HCT116 (cell line): ENCODE measurements around the gene IGFALS.

ENCODE experiments used
- EZH2 ChIP-seq: fragments of 200-600 bp; sonication (generic); IDR thresholded peaks from 2 replicates; pipeline ENCODE4 v1.6.1; 2017; ENCODE audit warnings: antibody characterized with exemption, mixed run types
- EZH2phosphoT487 ChIP-seq: fragments of 200-600 bp; IDR thresholded peaks from 2 replicates; pipeline ENCODE4 v1.6.1; 2018; ENCODE audit warnings: antibody characterized with exemption, borderline replicate concordance
- TF ChIP-seq, protein P1 (sequence below), 3 experiments: fragments of 200-600 bp in 1 of 3; sonication (generic) in 1 of 3; IDR thresholded peaks in 2 of 3; conservative IDR thresholded peaks in 1 of 3; 2 replicates each; pipeline ENCODE4 v1.5.1; 2012 to 2017; ENCODE audit warnings: low read depth in 2 of 3, low read length in 2 of 3, antibody characterized with exemption in 1 of 3, borderline replicate concordance in 1 of 3, control low read depth in 1 of 3, mild to moderate bottlenecking in 1 of 3, mixed read lengths in 1 of 3, mixed run types in 1 of 3, moderate library complexity in 1 of 3; ENCODE audit not compliant: insufficient read depth in 1 of 3

DNA sequence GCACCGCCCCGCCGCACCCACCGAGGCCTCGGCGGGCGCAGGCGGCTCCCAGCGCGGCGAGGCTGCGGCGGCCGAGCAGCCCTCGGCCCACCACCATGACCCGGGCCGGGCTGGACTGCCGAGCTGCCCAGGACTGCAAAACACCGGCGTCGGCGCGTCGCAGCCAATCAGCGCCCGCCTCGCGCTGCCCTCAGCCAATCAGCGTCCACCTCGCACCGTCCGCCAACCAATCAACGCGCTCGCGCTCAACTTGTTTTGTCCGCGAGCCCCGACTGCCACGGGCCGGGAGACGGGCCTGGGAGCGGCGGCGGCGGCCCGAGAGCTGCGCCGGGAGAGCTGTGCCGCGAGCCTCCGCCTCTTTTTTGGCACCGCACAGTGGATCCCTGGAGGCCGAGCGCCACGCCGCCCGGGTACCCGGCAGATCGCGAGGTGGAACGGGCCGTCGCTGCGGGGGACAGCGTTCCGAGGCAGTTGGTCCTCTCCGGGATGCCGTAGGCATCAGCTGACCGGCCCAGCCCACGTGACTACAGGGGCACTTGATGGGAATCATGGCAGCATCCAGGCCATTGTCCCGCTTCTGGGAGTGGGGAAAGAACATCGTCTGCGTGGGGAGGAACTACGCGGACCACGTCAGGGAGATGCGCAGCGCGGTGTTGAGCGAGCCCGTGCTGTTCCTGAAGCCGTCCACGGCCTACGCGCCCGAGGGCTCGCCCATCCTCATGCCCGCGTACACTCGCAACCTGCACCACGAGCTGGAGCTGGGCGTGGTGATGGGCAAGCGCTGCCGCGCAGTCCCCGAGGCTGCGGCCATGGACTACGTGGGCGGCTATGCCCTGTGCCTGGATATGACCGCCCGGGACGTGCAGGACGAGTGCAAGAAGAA, 33.4 kb upstream of the IGFALS start, which contains the start of the genes FAHD1 and HAGH:
- TF ChIP-seq EZH2 (no peak), EZH2phosphoT487 (no peak)
- TF ChIP-seq, protein P1, sequence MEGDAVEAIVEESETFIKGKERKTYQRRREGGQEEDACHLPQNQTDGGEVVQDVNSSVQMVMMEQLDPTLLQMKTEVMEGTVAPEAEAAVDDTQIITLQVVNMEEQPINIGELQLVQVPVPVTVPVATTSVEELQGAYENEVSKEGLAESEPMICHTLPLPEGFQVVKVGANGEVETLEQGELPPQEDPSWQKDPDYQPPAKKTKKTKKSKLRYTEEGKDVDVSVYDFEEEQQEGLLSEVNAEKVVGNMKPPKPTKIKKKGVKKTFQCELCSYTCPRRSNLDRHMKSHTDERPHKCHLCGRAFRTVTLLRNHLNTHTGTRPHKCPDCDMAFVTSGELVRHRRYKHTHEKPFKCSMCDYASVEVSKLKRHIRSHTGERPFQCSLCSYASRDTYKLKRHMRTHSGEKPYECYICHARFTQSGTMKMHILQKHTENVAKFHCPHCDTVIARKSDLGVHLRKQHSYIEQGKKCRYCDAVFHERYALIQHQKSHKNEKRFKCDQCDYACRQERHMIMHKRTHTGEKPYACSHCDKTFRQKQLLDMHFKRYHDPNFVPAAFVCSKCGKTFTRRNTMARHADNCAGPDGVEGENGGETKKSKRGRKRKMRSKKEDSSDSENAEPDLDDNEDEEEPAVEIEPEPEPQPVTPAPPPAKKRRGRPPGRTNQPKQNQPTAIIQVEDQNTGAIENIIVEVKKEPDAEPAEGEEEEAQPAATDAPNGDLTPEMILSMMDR (IDR thresholded peaks at IDR 0.05 in 2 of 3, conservative IDR thresholded peaks at IDR 0.05 in 1 of 3; ENCODE audit: borderline replicate concordance in 1 of 3, insufficient read depth in 1 of 3, low read depth in 2 of 3, low read length in 2 of 3): no peak
